Esophagus (tissue), 2 donors: ENCODE measurements around the gene SPATA6L. TPM values are rescaled to one million over a fixed set of nuclear protein-coding genes. Genes with fewer than 3 reads are reported as not detected.
"Not testable (repeated sequence)": the region's sequence is repeated elsewhere in the genome, so short reads cannot be mapped to it uniquely, and the experiment has no call there.

Experiments used
- H3K27ac ChIP-seq, 2 donors: one replicate each; pipeline ENCODE4 v1.5.1; 2013; ENCODE audit warnings: low read depth in 2 of 2, mild to moderate bottlenecking in 2 of 2, inconsistent platforms in 1 of 2, low read length in 1 of 2, moderate library complexity in 1 of 2
- H3K27me3 ChIP-seq, 2 donors: one replicate each; pipeline ENCODE4 v1.6.1; 2013; ENCODE audit warnings: low read length in 2 of 2, control low read depth in 1 of 2, mild to moderate bottlenecking in 1 of 2; ENCODE audit not compliant: insufficient read depth in 2 of 2, control insufficient read depth in 1 of 2
- H3K36me3 ChIP-seq, 2 donors: one replicate each; pipeline ENCODE4 v1.6.1; 2013; ENCODE audit warnings: low read length in 1 of 2; ENCODE audit not compliant: control insufficient read depth in 2 of 2, insufficient read depth in 2 of 2
- H3K4me1 ChIP-seq, 2 donors: one replicate each; pipeline ENCODE4 v1.6.1; 2013; ENCODE audit warnings: low read length in 1 of 2; ENCODE audit not compliant: control insufficient read depth in 2 of 2, insufficient read depth in 2 of 2
- H3K4me3 ChIP-seq, 2 donors: one replicate each; pipeline ENCODE4 v1.5.1; 2013; ENCODE audit warnings: low read length in 2 of 2, mild to moderate bottlenecking in 2 of 2, low read depth in 1 of 2, moderate library complexity in 1 of 2
- H3K9me3 ChIP-seq, 2 donors: one replicate each; pipeline ENCODE4 v1.6.1; 2013; ENCODE audit warnings: mild to moderate bottlenecking in 2 of 2, low read depth in 1 of 2, low read length in 1 of 2, moderate library complexity in 1 of 2; ENCODE audit not compliant: control insufficient read depth in 2 of 2, insufficient read depth in 1 of 2
- WGBS, 2 donors: extraction: QIAGEN DNeasy Blood & Tissue Kit; methylation state at CpG; one replicate each; pipeline ENCODE4 v1.1.7; 2013; 5-methylcytosine and 5-hydroxymethylcytosine counted together
- polyA plus RNA-seq, 2 donors: library from polyadenylated mRNA; stranded (reverse); fragments of 200-250 nt; gene quantifications; one replicate each; pipeline ENCODE4 v1.2.3, GENCODE V29; 2013
- donor health status: healthy with polysubstance abuse.
- donor health status: Bipolar disorder and iron deficiency.

Gene SPATA6L
- polyA plus RNA-seq, 2 donors, result 1.4 to 2.8 TPM

DNA sequence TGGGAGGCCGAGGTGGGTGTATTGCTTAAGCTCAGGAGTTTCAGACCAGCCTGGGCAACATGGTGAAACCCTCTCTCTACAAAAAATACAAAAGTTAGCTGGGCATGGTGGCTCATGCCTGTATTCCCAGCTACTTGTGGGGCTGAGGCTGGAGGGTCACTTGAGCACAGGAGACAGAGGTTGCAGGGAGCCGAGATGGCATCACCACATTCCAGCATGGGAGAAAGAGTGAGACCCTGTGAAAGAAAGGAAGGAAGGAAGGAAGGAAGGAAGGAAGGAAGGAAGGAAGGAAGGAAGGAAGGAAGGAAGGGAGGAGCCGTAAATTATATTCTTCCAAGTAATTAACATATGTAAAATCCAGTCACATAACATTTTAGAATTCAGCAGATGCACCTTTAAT lies 10.1 kb downstream of the SPATA6L start:
- not testable (repeated sequence) for H3K27ac ChIP-seq, H3K36me3 ChIP-seq, H3K4me3 ChIP-seq, H3K27me3 ChIP-seq, H3K4me1 ChIP-seq, H3K9me3 ChIP-seq
- WGBS, 2 donors, result 91 to 92% methylated on average over 3 of the region's 3 CpGs

DNA sequence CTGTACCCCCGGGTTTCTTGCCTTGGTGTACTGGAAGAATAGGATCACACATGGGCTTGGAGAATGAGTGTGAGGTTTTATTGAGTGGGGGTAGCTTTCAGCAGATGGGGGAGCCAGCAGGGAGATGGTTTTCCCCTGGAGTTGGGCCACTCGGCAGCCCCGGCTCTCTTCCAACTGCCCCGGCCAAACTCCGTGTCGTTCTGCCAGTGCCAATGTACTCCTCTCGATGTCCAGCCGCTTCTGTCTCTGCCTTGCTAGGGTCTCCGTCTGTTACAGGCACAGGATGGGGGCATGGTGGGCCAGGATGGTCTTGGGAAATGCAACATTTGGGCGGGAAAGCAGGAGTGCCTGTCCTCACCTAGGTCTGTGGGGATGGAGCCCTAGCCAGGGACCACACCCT lies 11.7 kb downstream of the SPATA6L start:
- whole genome bisulfite sequencing, 2 donors, result 88 to 96% methylated on average over 10 of the region's 10 CpGs

DNA sequence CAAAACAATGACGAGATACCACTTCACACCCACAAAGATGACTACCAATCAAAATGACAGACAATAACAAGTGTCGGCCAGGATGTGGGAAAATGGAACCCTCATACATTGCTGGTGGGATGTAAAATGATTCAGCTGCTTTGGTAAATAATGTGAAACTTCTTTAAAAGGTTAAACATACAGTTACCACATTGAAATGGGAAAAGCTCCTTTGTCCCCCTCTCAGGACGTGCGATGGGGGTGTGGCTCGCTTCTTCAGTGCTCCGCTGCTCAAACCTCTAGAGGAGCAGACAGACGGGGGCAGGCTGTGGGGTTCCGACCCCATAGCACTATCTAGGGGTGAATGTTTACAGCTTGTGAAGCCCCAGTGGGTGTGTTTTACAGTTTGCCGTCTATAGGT lies 12.2 kb downstream of the SPATA6L start:
- H3K36me3 ChIP-seq, result peaks cover 0 to 4% of the 10 kb centered on the region in 2 donors
- no peak overlapping the region for H3K27ac ChIP-seq
- no peak overlapping the region for H3K4me3 ChIP-seq
- no peaks in the 10 kb centered on the region for H3K9me3 ChIP-seq
- no peaks in the 10 kb centered on the region for H3K4me1 ChIP-seq
- H3K27me3 ChIP-seq, result no peaks in the 10 kb centered on the region
- WGBS, 2 donors, result 80 to 83% methylated on average over 9 of the region's 9 CpGs

More for the DNA sequence above, 11.7 kb downstream of the SPATA6L start:
- Histone ChIP-seq H3K36me3 (peaks cover 0 to 4% of the 10 kb centered on the region in 2 donors), H3K27ac (no peak overlapping the region), H3K27me3 (no peaks in the 10 kb centered on the region), H3K9me3 (no peaks in the 10 kb centered on the region), H3K4me1 (no peaks in the 10 kb centered on the region), H3K4me3 (no peak overlapping the region)

DNA sequence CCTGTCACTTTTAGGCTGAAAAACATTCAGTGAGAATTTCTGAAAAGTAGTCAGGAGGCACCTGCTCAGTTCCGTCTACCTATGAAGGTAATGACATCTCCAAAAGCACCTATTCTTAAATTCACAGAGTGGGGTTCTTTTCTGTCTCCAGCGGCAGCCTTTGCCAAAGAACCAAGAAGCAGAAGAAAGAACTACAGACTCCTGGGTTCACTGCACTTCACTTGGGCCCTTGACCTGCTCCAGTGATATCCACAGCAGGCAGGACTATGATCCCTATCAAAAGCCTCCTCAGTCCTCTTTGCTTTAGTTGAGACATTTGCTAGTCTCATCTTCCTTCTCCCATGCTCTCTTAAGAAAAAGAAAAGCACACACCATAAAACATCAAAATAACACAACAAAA lies 23.9 kb downstream of the SPATA6L start:
- H3K27me3 ChIP-seq, result no peaks in the 10 kb centered on the region
- no peaks in the 10 kb centered on the region for H3K4me1 ChIP-seq
- no peaks in the 10 kb centered on the region for H3K36me3 ChIP-seq
- H3K9me3 ChIP-seq, result no peaks in the 10 kb centered on the region
- no peak overlapping the region for H3K4me3 ChIP-seq
- 89 to 100% methylated on average over 2 of the region's 2 CpGs for WGBS, 2 donors
- H3K27ac ChIP-seq, result no peak overlapping the region

DNA sequence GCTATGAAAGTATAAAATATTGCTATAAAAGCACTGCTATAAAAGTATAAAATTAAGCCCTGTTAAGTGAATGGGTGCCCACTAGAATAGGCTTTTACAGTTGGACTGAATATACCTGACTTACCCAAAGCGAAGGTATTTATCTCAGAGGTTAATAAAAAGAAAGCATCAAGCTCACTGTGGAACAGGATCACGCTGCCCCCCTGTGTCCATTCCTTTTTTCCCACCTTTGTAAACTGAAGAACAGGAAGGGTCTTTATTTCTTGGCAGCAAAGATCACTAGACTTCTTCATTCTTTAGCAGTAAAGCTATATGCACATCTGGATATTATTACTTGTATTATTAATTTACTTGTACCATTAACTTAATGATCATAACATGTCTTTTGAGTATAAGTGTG lies 26.3 kb downstream of the SPATA6L start:
- H3K36me3 ChIP-seq, result no peaks in the 10 kb centered on the region
- H3K4me3 ChIP-seq, result no peak overlapping the region
- no peaks in the 10 kb centered on the region for H3K27me3 ChIP-seq
- no peaks in the 10 kb centered on the region for H3K9me3 ChIP-seq
- no peaks in the 10 kb centered on the region for H3K4me1 ChIP-seq
- 65 to 68% methylated on average over 2 of the region's 2 CpGs for WGBS, 2 donors
- H3K27ac ChIP-seq, result no peak overlapping the region

DNA sequence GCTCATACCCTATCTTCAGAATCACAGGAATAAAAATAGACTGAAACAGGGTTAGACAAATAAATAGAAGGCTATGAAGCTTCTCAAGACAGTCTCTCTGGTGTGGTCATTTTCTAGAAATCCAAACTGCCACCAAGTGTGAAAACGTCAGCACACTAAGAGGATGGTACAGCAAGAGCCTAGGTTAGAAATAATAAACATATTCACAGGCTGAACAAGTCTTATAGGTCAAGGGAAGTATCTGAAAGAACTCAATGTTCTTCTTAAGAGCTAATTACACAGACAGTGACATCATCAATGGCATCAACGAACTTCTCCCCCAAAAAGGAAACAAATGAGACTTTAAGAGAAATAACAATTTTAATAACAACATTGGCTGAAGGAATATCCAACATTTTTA lies 26.9 kb downstream of the SPATA6L start:
- Histone ChIP-seq H3K4me3 (no peak overlapping the region), H3K27me3 (no peaks in the 10 kb centered on the region), H3K36me3 (no peaks in the 10 kb centered on the region), H3K9me3 (no peaks in the 10 kb centered on the region), H3K27ac (no peak overlapping the region), H3K4me1 (no peaks in the 10 kb centered on the region)
- 54 to 61% methylated on average over 2 of the region's 2 CpGs for WGBS, 2 donors

DNA sequence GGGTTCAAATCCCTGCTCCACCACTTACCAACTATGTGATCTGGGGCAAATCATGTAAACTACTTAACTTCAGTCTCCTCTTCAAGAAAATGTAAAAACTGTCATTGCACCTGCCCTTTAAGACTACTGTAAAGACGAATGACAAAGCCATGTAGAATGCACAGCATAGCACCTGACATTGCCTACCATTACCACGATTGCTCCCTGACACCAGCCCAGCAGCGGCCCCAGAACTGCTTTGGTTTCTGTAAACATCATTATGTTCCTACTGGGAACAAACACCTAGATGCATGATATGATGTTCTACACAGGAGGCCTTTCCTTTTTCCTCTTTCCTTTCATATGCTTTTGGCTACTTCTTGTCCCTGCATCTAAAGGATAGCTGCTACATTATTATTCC lies 27.3 kb downstream of the SPATA6L start:
- Histone ChIP-seq H3K9me3 (no peaks in the 10 kb centered on the region), H3K27me3 (no peaks in the 10 kb centered on the region), H3K4me1 (no peaks in the 10 kb centered on the region), H3K36me3 (no peaks in the 10 kb centered on the region), H3K4me3 (no peak overlapping the region), H3K27ac (no peak overlapping the region)
- WGBS, 2 donors, result 81 to 88% methylated on average over 3 of the region's 3 CpGs

DNA sequence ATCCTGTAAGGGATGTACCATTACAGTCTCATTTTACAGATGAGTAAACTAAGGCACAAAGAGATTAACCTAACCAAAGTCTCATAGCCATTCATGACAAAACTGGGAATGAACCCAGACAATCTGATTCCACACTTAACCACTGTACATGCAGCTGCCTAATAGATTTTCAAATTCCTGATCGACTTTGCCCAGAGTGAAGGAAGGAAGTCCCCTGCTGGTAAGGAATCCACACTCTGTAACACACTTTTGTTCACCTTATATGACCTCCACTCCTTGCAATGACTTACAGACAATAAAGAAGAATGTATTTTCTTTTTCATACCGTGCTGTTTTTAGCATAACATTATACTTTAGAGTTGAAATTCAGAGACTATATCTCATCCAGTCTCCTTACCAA lies 35.4 kb downstream of the SPATA6L start:
- Histone ChIP-seq H3K9me3 (no peaks in the 10 kb centered on the region), H3K4me3 (no peak overlapping the region), H3K27ac (no peak overlapping the region), H3K27me3 (no peaks in the 10 kb centered on the region), H3K4me1 (no peaks in the 10 kb centered on the region), H3K36me3 (no peaks in the 10 kb centered on the region)
- 52 to 55% methylated on average over 2 of the region's 2 CpGs for WGBS, 2 donors

DNA sequence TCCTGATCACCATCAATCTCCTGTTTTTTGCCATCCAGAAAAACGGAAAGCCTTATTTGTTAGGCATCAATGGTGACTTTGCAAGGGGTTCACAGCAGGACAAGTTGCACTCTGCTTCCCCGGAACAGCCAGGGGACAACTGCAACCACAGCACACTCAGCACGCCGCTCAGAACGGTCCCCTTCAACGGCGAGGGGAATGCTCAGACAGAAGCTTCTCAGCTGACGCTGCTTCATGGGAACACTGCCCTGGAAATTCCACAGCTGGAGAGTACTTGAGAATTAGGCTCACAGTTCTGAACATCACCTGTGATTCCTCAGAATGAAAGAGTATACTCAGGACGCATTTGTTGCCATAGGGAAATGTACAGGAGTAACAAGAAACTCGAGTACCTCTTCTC lies 44.3 kb downstream of the SPATA6L start:
- no peak overlapping the region for H3K27ac ChIP-seq
- H3K4me1 ChIP-seq, result peaks cover 0 to 4% of the 10 kb centered on the region in 2 donors
- no peaks in the 10 kb centered on the region for H3K9me3 ChIP-seq
- 85% methylated on average over 10 of the region's 10 CpGs for WGBS, 2 donors
- H3K36me3 ChIP-seq, result peaks cover 0 to 2% of the 10 kb centered on the region in 2 donors
- H3K27me3 ChIP-seq, result no peaks in the 10 kb centered on the region
- no peak overlapping the region for H3K4me3 ChIP-seq

DNA sequence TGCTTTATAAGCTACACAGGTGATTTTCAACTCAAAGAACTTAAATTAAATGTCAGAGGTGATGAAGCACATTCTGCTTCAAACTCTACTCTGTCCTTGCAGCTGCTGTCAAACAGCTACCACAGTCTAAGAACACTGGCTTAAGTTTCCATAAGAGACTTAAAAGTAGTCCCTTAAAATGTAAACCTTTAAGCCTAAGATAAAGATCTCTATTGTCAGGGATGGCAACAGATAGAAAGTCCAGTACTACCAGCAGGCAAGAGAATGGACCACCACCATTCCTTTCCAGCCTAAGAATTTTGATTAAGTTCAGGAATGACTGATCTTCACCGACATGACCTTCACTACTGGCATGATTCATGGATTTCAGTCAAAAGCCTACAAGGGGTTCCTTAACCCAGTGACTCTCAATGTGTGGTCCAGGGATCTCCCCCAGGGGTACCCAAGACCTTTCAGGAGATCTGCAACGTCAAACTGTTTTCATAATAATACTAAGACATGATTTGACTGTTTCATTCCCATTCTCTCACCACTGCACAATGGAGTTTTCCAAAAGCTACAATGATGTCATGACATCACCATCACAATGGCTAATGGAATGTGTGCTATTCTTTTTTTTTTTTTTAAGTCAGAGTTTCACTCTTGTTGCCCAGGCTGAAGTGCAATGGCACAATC lies 45.3 kb downstream of the SPATA6L start:
- H3K4me3 ChIP-seq, result no peak overlapping the region
- no peaks in the 10 kb centered on the region for H3K9me3 ChIP-seq
- WGBS, 2 donors, result 62 to 73% methylated on average over 2 of the region's 2 CpGs
- H3K27ac ChIP-seq, result no peak overlapping the region
- peaks cover 0 to 4% of the 10 kb centered on the region in 2 donors for H3K4me1 ChIP-seq
- peaks cover 0 to 2% of the 10 kb centered on the region in 2 donors for H3K36me3 ChIP-seq
- no peaks in the 10 kb centered on the region for H3K27me3 ChIP-seq
